NCI-H2081 (cell line): ENCODE data around the gene SLC6A11.

Experiments
- DNase-seq, 2 experiments: peaks; one replicate each; lab custom pipeline; 2025; lab: John Stamatoyannopoulos, UW

SLC6A11 gene

DNA sequence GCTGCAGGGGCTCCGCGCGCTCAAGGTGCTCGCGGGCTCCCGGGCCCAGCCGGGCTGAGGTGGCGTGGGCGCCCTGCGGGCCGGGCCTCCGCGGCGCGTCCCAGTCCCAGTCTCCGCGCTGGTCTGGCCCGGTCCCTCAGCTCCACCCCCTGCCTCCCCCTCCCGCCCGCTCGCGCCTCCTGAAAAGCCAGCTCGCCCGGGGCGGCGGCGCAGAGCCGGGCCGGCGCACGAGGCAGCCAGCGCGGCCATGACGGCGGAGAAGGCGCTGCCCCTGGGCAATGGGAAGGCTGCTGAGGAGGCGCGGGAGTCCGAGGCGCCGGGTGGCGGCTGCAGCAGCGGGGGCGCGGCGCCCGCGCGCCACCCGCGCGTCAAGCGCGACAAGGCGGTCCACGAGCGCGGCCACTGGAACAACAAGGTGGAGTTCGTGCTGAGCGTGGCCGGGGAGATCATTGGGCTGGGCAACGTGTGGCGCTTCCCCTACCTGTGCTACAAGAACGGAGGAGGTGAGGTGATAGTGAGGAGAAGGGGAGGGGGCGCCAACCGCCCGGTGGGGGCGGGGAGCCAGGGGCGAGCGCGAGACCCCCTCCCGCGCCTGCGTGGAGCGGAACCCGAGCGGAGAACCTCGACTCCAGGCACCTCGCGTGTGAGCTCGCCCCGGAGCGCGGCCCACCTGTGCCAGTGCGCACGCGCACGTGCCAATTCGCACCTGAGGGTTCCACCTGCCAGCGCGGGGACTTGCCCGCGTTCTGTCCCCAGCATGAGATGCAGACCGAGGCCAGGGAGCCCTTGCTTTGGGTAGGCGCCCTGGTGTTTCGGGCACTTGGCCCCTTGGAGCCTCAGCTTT lies at the start of gene SLC6A11:
Gene SLC6A11 (plus strand): TSS at position 210 of the 844 bp plus-strand sequence. CDS start 38 bp downstream, at position 248.
- no peak for DNase-seq

DNA sequence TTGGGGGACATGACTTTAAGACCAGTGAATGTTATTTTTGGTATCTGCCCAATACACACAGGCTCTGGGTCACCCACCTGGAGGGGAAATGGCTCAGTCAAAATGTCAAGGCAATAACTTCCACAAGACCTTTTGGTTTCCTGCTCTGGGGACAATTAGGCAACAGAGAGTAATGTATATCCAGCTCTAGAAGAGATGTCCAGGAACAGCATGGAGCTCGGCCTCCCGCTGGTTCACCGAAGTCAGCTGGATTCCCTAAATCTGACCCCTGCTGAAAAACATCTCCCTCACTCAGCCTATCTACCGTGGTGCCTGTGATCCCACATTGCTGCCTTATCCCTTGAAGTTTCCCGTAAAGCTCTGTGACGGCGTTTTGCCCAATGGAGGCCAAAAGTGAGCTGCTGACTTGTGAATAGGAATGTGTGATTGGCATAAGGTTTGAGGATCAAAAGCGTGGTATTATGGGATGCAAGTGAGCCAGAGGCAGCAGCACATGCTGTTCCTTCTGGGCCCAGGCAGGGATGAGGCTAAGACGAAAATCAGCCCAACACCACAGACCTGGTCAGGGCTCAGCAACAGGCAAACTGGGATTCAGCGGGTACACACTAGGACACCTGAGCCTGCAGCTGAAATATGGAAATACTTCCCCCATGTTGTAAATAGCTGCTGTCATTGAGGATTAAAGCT lies 47.2 kb upstream of the SLC6A11 start:
- DNase-seq: no peak

DNA sequence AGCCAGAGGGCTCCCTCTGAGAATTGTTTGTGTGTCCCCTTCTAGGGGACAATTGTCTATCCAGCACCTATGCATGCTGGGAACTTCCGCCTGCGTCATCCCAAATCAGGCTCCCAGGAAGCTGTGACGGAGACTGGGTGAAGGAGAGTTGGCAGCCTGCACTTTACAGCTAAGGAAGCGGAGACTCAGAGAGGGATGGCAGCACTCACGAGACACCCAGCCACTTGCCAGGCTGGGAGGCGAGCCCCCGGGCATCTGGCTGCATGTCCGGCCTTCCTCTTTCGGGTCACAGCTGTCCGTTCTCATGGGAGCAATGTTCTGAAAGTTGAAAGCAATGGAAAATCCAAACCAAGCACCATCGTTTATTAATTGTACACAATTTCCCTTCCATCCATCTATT lies 45.5 kb upstream of the SLC6A11 start:
- DNase-seq: no peak

DNA sequence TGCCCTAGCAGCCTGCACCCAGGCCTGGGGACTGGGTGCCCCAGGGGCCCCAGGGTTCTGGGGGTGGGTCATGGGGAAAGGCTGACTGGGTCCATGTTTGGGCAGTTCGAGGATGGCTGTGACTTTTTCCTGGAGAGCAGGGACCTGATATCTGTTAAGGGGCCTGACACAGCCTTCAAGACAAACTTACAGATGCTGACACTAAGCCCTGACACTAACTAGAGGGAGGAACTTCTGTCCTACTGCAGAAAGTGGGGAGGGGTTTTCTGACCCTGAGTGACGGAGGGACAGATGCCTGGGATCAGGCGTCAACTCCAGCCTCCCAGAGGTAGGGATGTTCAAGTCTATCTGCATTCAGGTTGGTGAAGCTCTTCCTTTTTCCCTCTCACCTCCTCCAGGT lies 45.0 kb upstream of the SLC6A11 start:
- no peak for DNase-seq

DNA sequence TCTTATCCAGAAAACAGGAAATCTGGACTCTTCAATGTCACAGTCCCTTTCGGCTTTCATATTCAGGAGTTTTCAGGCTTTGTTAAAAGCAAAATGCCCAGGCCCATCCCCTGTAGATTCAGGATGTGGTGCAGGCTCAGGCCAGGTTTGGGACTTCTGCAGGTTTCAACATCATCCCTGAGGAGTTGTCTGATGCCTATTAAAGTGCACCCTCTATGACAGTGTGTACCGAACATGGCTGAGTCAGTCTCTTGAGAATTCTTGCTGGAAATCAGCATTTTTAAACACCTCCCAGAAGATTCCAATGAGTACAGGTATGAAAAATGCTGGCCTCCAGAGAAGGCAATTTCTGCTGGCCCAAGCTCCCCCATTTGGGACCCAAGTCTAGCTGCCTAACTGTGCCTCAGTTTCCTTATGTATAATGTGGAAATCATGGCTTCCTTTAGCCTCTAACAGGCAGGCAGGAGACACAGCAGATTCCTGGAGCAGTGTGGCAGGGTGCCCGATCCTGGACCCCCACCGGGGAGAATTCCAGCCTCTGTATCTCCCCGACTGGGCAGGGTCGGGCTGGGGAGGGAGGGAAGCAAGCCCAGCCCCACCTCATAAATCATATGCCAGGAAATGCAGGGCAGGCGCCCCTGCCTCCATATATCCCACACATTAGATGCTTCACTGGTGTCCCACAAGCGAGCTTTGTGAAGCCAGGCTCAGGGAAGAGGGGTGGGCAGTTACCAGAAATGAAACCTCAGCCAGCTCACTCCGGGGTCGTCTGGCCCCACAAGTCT lies 44.4 kb upstream of the SLC6A11 start:
- DNase-seq: no peak

DNA sequence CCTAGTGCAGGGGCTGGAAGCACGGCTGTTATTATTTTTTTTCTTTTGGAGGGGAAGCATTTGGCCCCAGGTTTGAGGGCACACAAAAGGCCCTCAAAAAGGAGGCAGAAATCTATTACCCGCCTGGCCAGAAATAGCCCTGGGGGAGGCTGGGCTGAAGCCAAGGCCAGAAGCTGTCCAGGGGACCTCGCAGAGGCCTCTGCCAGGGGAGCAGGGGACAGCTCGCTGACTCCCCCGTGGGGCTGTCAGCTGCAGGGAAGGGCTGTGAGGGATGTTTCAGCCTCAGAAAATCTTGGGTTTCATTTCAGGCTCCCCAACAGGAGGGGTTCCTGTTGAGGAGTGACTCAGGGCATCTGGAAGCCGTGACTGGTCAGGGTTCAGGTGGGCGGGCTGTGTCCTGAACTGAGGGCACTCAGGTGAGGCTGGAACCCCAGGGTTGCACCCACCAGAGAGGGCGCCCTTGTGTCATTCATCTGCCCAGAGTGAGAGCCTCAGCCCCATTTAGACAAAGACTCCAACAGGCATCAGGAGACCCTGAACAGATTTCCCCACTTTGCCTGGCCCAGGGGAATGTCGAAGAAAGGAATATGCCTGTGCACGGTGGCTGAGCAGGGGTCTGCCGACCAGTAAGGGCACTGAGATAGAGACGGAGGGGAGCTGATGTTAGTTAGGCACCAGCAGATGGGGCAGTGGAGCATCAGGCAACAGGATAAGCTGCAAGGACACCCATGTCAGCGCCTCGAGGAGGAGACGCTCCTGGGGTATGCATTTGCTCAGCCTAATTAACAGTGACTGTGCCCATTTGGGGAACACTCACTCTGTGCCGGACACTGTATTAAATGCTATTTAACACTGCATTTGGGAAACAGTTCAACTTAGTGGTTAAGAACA lies 43.5 kb upstream of the SLC6A11 start:
- DNase-seq: no peak

DNA sequence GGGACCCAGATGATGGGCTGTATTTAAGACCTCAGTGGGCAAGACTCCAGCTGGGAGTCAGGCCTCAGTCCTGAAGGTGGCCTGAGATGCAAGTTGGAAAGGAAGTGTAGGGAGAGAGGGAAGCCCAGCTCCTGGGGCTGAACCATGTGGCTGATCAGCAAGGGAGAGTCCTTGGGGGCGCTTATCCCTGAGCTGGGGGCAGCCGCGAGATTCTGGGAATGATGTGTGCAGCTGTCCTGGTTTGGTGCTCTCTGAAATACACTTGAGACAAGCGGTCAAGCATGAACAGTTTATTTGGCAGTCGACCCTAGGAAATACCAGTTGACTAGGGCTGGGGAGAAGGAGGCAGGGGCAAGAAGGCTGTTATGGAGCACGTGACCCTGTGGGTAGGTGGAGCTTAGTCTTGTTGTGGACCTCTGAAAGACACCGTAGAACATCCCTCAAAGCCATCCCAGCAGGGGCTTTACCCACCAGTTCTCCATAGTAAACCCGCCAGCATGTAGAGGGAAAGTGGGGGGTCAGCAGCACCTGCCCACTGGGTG lies 41.8 kb upstream of the SLC6A11 start:
- DNase-seq: no peak

DNA sequence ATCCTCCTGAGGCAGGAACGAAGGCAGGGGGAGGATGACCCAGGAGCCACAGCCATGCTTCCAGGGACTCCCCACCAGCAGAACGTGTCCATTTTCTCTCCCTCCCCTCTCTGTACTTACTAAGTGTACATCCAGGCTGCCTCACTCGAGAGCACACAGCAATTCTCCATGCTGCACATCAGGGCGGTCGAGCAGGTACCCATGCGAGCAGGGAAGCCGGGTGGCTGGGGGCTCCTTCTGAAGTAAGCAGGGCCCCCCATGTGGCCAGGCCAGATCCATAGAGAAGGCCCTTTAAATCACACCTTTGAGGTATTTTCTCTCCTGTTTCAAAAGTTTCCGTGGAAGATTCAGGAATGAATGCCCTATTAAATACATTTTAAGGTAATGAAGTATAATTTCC lies 41.2 kb upstream of the SLC6A11 start:
- DNase-seq: no peak

DNA sequence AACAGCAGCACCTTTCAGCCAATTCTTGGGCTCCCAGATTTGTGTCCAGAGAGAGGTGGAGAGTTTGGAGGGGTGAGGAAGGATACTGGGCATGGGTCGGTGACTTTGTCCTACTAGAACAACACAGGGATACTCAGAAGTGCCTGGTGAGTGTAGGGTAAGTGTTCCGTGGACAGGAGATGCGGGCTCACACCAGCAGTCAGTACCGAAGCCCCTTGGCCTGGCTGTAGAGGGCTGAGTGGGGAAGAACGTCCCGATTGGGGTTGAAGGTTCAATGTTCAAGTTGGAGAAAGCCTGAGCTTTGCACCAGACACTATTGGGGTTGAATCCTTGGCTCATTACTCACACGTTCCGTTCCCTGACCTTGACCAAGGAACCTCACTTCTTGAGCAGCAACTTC lies 40.8 kb upstream of the SLC6A11 start:
- no peak for DNase-seq

DNA sequence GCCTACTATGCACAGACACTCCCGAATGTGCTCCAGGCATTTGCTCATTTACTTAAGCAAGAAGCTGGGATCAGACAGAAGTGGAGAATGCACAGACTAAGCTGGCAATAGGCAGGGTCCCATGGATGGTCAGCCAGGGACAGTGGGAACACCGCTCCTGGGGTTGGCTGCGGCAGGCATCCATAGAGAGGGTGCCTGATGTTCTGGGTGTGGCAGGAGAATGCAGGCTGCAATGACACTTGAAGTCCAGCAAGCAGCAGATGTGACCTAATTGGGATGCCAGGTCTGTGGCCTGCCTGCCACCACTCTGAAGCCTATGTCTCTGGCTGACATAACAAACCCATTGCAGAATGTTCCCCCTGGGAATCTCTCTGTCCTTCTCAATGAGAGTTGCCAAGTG lies 40.2 kb upstream of the SLC6A11 start:
- DNase-seq: no peak

DNA sequence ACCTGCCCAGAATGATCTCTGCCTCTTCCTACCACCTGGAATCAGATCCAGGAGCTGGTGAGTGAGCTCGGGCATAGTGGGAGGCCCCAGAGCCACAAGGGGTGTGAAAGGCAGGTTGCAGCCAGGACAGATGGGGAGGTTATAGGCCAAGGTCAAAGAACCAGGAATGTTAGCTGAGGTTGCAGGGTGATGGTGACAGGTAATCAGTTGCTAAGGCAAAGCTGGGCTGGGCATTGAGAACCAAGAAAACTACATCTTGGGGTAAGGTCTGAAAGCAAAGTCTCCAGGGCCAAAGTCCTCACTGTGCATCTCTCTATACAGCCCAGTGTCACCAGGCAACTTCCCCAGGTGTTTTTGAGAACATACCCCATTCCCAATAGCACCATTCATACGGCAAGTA lies 38.4 kb upstream of the SLC6A11 start:
- DNase-seq: no peak

DNA sequence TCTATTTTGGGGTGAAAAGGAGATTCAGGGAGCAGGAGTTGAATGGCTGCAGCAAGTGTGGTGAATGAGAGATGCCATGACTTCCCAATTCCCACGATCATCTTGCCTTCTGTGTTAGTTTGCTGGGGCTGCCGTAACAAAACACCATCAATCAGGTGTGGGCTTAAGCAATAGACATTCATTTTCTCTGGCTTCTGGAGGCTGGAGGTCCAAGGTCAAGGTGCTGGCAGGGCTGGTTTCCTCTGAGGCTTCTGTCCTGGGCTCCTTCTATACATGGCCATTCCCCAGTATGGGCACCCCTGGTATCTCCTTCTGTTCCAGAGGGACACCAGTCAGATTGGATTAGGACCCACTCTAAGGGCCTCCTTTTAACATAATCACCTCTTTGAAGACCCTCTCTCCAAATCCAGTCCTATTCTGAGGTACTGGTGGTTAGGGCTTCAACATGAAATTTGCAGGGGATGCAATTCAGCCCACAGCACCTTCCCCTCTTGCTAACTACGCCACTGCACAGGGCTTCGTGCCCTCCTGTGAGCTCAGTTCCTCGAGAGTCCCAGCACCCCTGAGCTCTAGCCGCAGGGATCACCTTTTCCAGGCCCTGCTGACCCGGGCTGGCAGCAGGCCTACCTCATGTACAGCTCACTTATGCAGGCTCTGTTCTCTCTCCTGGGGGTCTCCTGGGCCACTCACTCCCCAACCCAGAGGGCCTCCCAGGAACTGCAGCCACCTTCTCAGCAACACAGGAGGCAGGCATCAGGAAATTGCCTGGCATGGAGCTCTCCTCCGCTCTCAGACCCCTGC lies 37.3 kb upstream of the SLC6A11 start:
- no peak for DNase-seq

DNA sequence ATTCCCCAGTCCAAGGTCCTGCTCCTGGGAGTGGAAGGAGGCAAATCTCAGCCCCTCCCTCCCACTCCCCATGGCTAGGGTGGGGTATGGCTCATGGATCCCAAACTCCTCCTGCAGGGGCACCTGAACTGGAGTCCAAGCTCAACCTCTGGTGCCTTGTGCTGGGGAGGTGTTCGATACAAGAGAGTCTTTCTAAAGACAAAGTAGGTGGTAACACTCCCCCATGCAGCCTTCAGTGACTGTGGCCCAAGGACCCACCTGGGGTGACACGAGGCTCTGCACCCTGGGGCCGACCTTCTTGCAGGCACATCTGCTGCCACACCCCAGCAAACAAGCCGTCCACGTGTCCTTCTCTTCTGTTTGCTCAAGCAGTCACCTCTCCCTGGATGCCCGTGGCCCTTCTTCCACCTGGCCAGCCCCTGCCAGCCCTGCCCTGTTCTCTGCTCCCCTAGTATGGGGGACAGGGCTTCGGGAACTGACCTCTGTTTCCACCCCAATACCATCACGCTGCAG lies 36.7 kb upstream of the SLC6A11 start:
- no peak for DNase-seq

DNA sequence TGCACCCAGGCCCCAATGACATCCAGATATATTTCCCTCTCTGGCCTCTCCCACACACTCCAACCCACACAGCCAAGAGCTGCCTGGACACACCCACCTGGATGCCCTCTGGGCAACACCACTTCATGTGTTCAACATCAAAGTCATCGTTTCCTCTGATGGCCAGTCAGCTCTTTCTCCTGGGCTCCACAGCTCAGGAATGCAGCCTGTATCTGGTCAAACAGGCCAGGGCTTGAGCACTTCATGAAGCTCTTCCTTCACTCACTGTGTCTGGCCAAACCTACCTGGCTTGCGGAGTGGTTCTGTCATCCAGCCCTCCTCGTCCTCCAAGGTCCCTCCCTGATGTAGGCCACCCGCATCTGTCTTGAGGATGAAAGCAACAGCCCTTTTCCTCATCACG lies 35.8 kb upstream of the SLC6A11 start:
- no peak for DNase-seq

DNA sequence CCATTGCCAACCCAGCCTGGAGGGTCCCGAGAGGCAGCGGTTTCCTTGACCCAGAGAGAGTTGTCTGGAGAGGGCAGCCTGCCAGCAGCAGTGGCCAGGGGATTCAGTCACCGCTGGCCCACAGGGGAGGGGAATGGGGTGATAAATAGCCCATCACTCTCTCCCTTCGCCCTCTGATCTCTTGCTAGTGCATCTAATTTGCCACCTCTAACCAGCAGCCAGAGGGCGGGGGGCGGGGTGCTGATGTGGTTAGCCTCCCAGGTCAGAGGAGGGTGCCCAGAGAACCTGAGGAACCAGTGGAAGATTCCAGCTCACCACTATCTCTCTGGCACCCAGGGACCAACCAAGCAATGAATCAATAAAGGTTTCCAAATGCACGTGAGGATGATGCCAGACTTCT lies 35.1 kb upstream of the SLC6A11 start:
- DNase-seq: no peak

DNA sequence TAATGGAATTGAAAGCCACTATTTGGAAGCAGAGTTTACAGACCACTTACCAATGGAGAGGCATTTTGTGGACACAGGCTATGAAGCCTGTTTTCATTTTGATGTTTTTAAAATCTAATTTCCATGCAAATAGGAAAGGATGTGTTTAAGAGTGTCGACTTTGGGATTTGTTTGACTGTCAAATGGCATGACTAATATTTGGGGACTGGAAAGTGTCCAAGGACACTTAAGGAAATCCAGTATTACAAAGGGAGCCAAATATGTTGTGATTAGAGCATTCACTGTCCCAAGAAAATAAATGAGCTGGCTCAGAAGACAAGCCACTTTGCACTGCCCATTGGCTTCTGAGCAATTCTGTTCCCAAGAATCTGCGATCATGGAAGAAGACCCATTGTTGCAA lies 34.0 kb upstream of the SLC6A11 start:
- DNase-seq: peak in 1 of 2 experiments; percentile 62

DNA sequence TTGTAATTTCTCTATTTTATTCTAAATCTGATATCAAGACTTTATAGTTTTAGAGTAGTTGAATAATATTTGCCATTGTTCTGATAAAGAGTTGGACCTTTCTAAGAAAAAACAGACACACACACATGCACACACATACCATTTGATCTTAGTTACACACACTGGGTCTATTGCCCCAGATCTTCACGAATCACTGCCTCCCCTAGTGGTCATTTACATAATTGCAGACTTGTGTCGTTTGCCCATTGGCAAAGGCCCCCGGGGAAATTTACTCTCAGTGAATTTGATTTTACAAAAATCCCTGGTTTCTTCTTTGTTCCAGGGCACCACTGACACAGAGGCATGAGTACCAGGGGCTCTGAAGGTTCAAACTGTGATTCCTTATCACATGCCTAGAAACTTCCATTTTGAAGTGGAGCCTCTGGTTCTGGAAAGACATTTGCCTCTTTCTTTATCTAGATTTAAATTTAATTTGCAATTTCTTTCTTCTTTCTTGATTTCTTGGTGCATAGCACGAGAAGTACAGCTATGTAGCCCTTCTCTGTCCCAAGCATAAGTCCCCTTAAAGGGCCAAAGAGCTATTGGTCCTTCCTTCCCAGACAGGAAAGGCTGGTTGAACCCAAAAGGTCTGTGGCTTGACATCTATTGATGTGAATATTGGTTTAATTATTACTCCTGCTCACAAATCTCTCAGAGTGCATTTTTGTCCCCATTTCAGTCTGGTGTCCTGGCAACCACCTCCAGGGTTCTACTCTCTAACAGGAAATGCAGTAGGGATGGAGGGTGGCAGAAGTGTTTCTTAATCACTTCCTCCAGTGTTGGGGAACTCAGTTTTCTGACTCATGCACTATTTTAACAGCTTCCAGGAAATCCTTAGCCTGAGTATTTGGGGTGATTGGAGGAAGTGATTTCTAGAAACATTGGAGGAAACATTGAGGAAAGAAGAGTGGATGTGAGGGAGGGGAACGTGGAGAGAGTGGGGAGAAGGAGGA lies 32.4 kb upstream of the SLC6A11 start:
- peak; percentile 3 to 10 for DNase-seq

DNA sequence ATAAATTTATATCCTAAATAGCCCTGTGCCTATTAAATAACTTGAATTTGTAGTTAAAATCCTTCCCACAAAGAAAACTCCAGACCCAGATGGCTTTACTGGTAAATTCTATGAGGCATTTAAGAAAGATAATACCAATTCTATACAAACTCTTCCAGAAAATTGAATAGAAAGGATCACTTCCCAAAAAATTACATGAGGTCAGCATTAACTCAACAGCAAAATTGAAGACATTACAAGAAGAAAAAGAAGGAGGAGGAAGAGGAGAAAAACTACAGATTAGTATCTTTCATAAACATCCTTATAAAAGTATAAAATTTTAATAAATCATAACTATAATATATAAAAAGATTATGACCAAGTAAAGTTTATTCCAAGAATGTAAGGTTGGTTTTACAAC lies 29.4 kb upstream of the SLC6A11 start:
- DNase-seq: no peak

DNA sequence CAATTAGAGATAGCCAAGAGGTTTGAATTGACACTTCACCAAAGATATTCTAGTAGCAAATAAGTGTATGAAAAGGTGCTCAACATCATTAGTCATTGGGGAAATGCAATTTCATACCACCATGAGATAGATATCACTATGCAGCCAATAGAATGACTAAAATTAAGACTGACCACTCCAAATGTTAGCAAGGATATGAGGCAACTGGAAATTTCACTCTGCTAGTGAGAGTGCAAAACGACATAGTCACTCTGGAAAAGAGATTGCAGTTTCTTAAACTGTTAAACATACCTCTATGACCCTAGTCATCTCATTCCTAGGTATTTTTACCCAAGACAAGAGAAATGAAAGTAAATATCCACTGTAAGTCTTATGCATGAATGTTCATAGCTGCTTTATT lies 27.6 kb upstream of the SLC6A11 start:
- DNase-seq: no peak
